ENCODE measurements around the gene TANK. TPM values are rescaled to one million over a fixed set of nuclear protein-coding genes. Genes with fewer than 3 reads are reported as not detected.
A peak's percentile ranks its signal among the peaks of the same experiment; 100 is the strongest.

TANK gene
- total and polyA plus RNA-seq, 2 donors (not counting 1 experiment from before 2014, with no cell fraction given), result 96.4 to 104 TPM

DNA sequence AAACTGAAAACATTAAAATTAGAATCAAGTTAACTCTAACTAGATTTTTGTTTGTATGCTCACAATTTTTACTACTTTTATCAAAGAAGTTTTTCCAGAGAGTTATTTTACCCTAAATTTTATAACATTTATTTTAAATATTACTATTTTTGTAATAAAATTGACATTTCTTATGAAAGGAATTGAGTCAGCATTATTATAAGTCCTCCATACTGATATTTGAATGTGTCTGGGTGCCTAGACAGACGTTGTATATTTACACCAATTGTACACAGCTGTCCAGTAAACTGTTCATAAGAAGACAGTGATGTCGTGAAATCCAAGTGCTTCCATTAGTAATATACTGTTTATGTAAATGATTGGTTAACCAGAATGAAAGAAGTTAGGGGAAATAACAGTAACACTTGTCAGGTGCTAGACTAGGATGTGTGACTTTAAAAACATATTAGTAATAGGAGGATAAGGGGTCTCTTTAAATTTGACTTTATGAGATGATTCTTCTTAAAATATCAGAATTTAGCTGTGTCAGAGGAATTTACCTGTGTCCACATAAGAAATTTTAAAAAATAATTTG, 73.7 kb downstream of the TANK start:
- Histone ChIP-seq H2AFZ (ENCODE audit: low read length) (no peak overlapping the region), H3K27ac (ENCODE audit: insufficient read depth, low read length) (no peak overlapping the region), H3K79me2 (ENCODE audit: control insufficient read depth, insufficient read depth, low read length) (no peaks in the 10 kb centered on the region), H3K9ac (ENCODE audit: insufficient read depth, low read length) (no peak overlapping the region), H3K27me3 (ENCODE audit: control insufficient read depth, insufficient read depth, low read length) (no peaks in the 10 kb centered on the region), H3K9me3 (ENCODE audit: control insufficient read depth, insufficient read depth, low read depth, low read length) (no peaks in the 10 kb centered on the region), H3K4me1 (ENCODE audit: control insufficient read depth, extremely low read depth, insufficient read depth, low read length) (peaks cover 3% of the 10 kb centered on the region), H4K20me1 (ENCODE audit: control insufficient read depth, extremely low read depth, insufficient read depth, low read length) (no peaks in the 10 kb centered on the region), H3K4me2 (ENCODE audit: extremely low read depth, insufficient read depth, low read length) (no peak overlapping the region), H3K4me3 (replicated peaks in 1 of 4; ENCODE audit: control extremely low read depth in 1 of 4, insufficient read depth in 1 of 4, low read depth in 3 of 4, low read length in 4 of 4) (no peak overlapping the region), H3K36me3 (ENCODE audit: control insufficient read depth, insufficient read depth, low read length) (peaks cover 2% of the 10 kb centered on the region)
- TF ChIP-seq, protein P1, sequence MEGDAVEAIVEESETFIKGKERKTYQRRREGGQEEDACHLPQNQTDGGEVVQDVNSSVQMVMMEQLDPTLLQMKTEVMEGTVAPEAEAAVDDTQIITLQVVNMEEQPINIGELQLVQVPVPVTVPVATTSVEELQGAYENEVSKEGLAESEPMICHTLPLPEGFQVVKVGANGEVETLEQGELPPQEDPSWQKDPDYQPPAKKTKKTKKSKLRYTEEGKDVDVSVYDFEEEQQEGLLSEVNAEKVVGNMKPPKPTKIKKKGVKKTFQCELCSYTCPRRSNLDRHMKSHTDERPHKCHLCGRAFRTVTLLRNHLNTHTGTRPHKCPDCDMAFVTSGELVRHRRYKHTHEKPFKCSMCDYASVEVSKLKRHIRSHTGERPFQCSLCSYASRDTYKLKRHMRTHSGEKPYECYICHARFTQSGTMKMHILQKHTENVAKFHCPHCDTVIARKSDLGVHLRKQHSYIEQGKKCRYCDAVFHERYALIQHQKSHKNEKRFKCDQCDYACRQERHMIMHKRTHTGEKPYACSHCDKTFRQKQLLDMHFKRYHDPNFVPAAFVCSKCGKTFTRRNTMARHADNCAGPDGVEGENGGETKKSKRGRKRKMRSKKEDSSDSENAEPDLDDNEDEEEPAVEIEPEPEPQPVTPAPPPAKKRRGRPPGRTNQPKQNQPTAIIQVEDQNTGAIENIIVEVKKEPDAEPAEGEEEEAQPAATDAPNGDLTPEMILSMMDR (conservative IDR thresholded peaks at IDR 0.05 in 1 of 2, IDR thresholded peaks at IDR 0.05 in 1 of 2; ENCODE audit: low read depth in 1 of 2, low read length in 2 of 2), result no peak
- no peak for TF ChIP-seq EZH2 (IDR thresholded peaks at IDR 0.05; ENCODE audit: low read length, missing control alignments)
- no peak for DNase-seq (ENCODE audit: low read depth in 2 of 2)

DNA sequence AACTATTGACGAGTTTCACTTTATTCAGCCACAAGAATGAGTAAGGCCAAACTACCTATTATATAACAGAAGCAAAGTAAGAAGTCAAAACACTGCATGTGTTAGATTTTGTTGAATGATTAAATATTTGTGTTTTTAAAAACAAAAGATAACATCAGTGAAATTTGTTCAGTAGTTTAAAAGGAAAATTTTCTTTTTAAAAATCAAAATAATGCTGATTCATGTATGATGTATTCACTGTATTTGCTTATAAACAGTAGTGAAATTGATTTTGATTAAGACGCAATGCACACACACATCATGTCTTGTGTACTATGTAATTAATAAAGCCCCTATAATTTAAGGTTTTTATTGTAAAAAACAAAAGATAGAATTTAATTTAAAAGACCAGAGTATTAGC, 74.4 kb downstream of the TANK start:
- H3K36me3 ChIP-seq (ENCODE audit: control insufficient read depth, insufficient read depth, low read length), result peaks cover 2% of the 10 kb centered on the region
- H3K27ac ChIP-seq (ENCODE audit: insufficient read depth, low read length), result no peak overlapping the region
- H3K9me3 ChIP-seq (ENCODE audit: control insufficient read depth, insufficient read depth, low read depth, low read length), result no peaks in the 10 kb centered on the region
- DNase-seq (ENCODE audit: low read depth in 2 of 2), result no peak
- no peak overlapping the region for H3K4me2 ChIP-seq (ENCODE audit: extremely low read depth, insufficient read depth, low read length)
- H2AFZ ChIP-seq (ENCODE audit: low read length), result no peak overlapping the region
- no peak overlapping the region for H3K9ac ChIP-seq (ENCODE audit: insufficient read depth, low read length)
- no peaks in the 10 kb centered on the region for H4K20me1 ChIP-seq (ENCODE audit: control insufficient read depth, extremely low read depth, insufficient read depth, low read length)
- H3K79me2 ChIP-seq (ENCODE audit: control insufficient read depth, insufficient read depth, low read length), result no peaks in the 10 kb centered on the region
- TF ChIP-seq EZH2 (IDR thresholded peaks at IDR 0.05; ENCODE audit: low read length, missing control alignments), result no peak
- TF ChIP-seq, protein P1 (conservative IDR thresholded peaks at IDR 0.05 in 1 of 2, IDR thresholded peaks at IDR 0.05 in 1 of 2; ENCODE audit: low read depth in 1 of 2, low read length in 2 of 2), result no peak
- H3K27me3 ChIP-seq (ENCODE audit: control insufficient read depth, insufficient read depth, low read length), result no peaks in the 10 kb centered on the region
- H3K4me3 ChIP-seq (replicated peaks in 1 of 4; ENCODE audit: control extremely low read depth in 1 of 4, insufficient read depth in 1 of 4, low read depth in 3 of 4, low read length in 4 of 4), result no peak overlapping the region
- H3K4me1 ChIP-seq (ENCODE audit: control insufficient read depth, extremely low read depth, insufficient read depth, low read length), result peaks cover 3% of the 10 kb centered on the region

DNA sequence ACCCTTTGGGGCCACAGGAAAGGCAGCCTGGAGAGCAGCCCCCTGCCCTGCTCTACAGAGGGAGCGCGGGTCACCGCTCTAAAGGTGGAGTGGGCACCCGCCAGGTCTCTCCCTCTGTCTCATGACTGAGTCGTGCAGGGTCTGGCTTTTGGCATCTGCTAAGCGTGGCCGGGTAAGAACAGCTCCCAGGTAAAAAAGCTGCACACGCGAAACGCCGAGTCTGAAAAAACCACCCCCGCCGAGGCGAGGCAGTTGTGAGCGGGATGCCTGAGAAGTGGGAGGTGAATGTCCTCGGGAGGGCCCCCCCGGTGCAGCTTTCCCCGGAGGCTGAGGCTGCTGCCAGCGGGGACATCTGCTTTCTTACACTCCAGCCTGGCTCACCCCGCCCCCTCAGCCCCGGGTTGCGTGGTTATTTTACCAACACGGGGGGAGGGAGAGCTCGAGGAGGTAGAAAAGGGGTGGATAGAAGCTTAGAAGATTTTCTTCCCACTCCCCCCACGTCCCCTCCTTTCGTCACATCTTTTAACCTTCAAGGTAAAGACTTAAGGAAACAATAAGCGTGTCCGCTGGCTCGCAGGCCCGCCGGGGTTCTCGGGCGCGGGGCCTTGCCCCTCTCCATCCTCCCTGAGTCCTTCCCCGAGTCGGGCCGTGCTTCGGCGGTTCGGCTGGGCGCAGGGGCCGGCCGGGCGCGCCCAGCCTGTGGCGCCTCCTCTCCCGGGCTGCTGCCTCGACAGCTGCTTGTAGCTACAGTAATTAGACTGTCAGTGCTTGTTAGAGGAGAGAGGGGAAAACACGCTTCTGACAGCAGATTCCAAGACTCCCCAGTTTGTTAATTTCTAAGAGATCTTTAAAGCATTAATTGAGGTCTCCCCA, 77.4 kb downstream of the TANK start:
- TF ChIP-seq, protein P1 (conservative IDR thresholded peaks at IDR 0.05 in 1 of 2, IDR thresholded peaks at IDR 0.05 in 1 of 2; ENCODE audit: low read depth in 1 of 2, low read length in 2 of 2), result no peak
- TF ChIP-seq EZH2 (IDR thresholded peaks at IDR 0.05; ENCODE audit: low read length, missing control alignments), result no peak
- no peaks in the 10 kb centered on the region for H4K20me1 ChIP-seq (ENCODE audit: control insufficient read depth, extremely low read depth, insufficient read depth, low read length)
- H3K36me3 ChIP-seq (ENCODE audit: control insufficient read depth, insufficient read depth, low read length), result peaks cover 2% of the 10 kb centered on the region
- no peak overlapping the region for H3K27ac ChIP-seq (ENCODE audit: insufficient read depth, low read length)
- H3K9me3 ChIP-seq (ENCODE audit: control insufficient read depth, insufficient read depth, low read depth, low read length), result no peaks in the 10 kb centered on the region
- peak; percentile 42 to 49 for DNase-seq (ENCODE audit: low read depth in 2 of 2)
- H3K9ac ChIP-seq (ENCODE audit: insufficient read depth, low read length), result no peak overlapping the region
- H3K27me3 ChIP-seq (ENCODE audit: control insufficient read depth, insufficient read depth, low read length), result no peaks in the 10 kb centered on the region
- H2AFZ ChIP-seq (ENCODE audit: low read length), result peak overlapping the region; percentile 30
- H3K4me1 ChIP-seq (ENCODE audit: control insufficient read depth, extremely low read depth, insufficient read depth, low read length), result peaks cover 3% of the 10 kb centered on the region
- peak overlapping the region; percentile 38 to 78 (median 60) for H3K4me3 ChIP-seq (replicated peaks in 1 of 4; ENCODE audit: control extremely low read depth in 1 of 4, insufficient read depth in 1 of 4, low read depth in 3 of 4, low read length in 4 of 4)
- H3K4me2 ChIP-seq (ENCODE audit: extremely low read depth, insufficient read depth, low read length), result peak overlapping the region; percentile 99
- H3K79me2 ChIP-seq (ENCODE audit: control insufficient read depth, insufficient read depth, low read length), result no peaks in the 10 kb centered on the region

Data from fibroblast of lung (primary cell).